Measurements from ENCODE around the gene TTC12. TPM values are rescaled to one million over a fixed set of nuclear protein-coding genes. Genes with fewer than 3 reads are reported as not detected.

TTC12 gene
- total and polyA plus RNA-seq, 2 of the 13 experiments (the other 11 are each of a cell fraction or from before 2014, with no cell fraction given) = 5.4 to 11.6 TPM

DNA sequence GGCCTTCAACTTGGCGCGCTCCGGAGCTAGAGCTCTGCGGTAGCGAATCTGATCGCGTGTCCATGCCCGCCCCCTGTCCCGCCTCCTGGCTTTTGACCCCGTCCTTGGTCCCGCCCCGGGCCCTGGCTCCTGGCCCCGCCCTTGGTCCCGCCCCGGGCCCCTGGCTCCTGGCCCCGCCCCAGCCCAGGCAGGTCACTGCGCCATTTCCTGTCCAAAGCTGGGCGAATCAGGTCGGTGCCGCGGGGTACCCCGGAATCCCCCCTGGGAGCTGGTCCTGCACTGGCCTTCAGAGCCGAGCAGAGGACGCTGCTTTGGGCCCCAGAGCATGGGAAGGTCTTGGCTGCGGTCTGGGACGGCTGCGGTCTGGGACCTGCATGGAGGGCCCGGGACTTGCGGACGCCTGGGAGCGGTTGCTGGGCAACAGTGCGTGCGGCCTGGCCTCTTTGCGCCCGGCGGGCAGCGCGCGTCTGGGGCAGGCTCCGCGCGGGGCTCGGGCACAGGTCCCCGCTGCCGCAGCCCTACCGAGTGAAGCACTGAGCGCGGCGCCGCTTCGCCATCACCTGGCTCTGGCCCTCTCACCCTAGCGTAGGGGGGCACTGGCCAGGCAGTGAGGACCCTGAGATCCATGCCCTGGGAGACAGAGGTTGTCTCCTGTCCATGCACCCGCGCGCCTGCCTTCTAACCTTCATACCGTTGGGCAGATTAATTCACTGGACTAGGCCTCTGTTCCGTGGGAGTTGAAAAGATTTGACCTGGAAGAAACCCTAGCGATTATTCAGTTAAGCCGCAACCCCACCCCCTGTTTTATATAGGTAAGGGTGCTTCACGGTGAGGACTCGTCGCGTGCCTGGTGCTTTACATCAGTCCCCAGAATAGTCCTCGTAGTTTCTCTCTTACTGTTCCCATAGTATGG lies at the start of gene TTC12 (continued):
- TF ChIP-seq, protein P1, sequence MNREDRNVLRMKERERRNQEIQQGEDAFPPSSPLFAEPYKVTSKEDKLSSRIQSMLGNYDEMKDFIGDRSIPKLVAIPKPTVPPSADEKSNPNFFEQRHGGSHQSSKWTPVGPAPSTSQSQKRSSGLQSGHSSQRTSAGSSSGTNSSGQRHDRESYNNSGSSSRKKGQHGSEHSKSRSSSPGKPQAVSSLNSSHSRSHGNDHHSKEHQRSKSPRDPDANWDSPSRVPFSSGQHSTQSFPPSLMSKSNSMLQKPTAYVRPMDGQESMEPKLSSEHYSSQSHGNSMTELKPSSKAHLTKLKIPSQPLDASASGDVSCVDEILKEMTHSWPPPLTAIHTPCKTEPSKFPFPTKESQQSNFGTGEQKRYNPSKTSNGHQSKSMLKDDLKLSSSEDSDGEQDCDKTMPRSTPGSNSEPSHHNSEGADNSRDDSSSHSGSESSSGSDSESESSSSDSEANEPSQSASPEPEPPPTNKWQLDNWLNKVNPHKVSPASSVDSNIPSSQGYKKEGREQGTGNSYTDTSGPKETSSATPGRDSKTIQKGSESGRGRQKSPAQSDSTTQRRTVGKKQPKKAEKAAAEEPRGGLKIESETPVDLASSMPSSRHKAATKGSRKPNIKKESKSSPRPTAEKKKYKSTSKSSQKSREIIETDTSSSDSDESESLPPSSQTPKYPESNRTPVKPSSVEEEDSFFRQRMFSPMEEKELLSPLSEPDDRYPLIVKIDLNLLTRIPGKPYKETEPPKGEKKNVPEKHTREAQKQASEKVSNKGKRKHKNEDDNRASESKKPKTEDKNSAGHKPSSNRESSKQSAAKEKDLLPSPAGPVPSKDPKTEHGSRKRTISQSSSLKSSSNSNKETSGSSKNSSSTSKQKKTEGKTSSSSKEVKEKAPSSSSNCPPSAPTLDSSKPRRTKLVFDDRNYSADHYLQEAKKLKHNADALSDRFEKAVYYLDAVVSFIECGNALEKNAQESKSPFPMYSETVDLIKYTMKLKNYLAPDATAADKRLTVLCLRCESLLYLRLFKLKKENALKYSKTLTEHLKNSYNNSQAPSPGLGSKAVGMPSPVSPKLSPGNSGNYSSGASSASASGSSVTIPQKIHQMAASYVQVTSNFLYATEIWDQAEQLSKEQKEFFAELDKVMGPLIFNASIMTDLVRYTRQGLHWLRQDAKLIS (CRISPR knock-in tag; IDR thresholded peaks at IDR 0.05) = no peak
- TF ChIP-seq ZNF674 (CRISPR knock-in tag; IDR thresholded peaks at IDR 0.05; ENCODE audit: low read depth) (no peak), NR2F6 (IDR thresholded peaks at IDR 0.05) (peak; percentile 39), NR2F6 (CRISPR knock-in tag; IDR thresholded peaks at IDR 0.05) (peak; percentile 81), JDP2 (CRISPR knock-in tag; IDR thresholded peaks at IDR 0.05; ENCODE audit: borderline replicate concordance) (no peak), EHMT2 (IDR thresholded peaks at IDR 0.05; ENCODE audit: borderline replicate concordance, low read depth, low read length) (no peak), ZNF343 (CRISPR knock-in tag; IDR thresholded peaks at IDR 0.05) (no peak; the same call in 1 of the 2 replicates), STAG1 (CRISPR knock-in tag; IDR thresholded peaks at IDR 0.05) (no peak), ZNF766 (CRISPR knock-in tag; IDR thresholded peaks at IDR 0.05; ENCODE audit: borderline replicate concordance) (no peak), NFIB (CRISPR knock-in tag; IDR thresholded peaks at IDR 0.05; ENCODE audit: borderline replicate concordance) (no peak), TOE1 (CRISPR knock-in tag; IDR thresholded peaks at IDR 0.05) (no peak), FOSL2 (CRISPR knock-in tag; IDR thresholded peaks at IDR 0.05) (no peak), ATF1 (CRISPR knock-in tag; IDR thresholded peaks at IDR 0.05) (no peak)
- TF ChIP-seq, protein P2, sequence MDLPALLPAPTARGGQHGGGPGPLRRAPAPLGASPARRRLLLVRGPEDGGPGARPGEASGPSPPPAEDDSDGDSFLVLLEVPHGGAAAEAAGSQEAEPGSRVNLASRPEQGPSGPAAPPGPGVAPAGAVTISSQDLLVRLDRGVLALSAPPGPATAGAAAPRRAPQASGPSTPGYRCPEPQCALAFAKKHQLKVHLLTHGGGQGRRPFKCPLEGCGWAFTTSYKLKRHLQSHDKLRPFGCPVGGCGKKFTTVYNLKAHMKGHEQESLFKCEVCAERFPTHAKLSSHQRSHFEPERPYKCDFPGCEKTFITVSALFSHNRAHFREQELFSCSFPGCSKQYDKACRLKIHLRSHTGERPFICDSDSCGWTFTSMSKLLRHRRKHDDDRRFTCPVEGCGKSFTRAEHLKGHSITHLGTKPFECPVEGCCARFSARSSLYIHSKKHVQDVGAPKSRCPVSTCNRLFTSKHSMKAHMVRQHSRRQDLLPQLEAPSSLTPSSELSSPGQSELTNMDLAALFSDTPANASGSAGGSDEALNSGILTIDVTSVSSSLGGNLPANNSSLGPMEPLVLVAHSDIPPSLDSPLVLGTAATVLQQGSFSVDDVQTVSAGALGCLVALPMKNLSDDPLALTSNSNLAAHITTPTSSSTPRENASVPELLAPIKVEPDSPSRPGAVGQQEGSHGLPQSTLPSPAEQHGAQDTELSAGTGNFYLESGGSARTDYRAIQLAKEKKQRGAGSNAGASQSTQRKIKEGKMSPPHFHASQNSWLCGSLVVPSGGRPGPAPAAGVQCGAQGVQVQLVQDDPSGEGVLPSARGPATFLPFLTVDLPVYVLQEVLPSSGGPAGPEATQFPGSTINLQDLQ (CRISPR knock-in tag; IDR thresholded peaks at IDR 0.05) = no peak
- TF ChIP-seq, protein P3, sequence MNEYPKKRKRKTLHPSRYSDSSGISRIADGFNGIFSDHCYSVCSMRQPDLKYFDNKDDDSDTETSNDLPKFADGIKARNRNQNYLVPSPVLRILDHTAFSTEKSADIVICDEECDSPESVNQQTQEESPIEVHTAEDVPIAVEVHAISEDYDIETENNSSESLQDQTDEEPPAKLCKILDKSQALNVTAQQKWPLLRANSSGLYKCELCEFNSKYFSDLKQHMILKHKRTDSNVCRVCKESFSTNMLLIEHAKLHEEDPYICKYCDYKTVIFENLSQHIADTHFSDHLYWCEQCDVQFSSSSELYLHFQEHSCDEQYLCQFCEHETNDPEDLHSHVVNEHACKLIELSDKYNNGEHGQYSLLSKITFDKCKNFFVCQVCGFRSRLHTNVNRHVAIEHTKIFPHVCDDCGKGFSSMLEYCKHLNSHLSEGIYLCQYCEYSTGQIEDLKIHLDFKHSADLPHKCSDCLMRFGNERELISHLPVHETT (CRISPR knock-in tag; conservative IDR thresholded peaks at IDR 0.05) = no peak; the same call in 1 of the 2 replicates
- TF ChIP-seq, protein P4, sequence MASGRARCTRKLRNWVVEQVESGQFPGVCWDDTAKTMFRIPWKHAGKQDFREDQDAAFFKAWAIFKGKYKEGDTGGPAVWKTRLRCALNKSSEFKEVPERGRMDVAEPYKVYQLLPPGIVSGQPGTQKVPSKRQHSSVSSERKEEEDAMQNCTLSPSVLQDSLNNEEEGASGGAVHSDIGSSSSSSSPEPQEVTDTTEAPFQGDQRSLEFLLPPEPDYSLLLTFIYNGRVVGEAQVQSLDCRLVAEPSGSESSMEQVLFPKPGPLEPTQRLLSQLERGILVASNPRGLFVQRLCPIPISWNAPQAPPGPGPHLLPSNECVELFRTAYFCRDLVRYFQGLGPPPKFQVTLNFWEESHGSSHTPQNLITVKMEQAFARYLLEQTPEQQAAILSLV (CRISPR knock-in tag; IDR thresholded peaks at IDR 0.05; ENCODE audit: borderline replicate concordance) = peak; percentile 59; the same call in 1 of the 2 replicates
- TF ChIP-seq, protein P5, sequence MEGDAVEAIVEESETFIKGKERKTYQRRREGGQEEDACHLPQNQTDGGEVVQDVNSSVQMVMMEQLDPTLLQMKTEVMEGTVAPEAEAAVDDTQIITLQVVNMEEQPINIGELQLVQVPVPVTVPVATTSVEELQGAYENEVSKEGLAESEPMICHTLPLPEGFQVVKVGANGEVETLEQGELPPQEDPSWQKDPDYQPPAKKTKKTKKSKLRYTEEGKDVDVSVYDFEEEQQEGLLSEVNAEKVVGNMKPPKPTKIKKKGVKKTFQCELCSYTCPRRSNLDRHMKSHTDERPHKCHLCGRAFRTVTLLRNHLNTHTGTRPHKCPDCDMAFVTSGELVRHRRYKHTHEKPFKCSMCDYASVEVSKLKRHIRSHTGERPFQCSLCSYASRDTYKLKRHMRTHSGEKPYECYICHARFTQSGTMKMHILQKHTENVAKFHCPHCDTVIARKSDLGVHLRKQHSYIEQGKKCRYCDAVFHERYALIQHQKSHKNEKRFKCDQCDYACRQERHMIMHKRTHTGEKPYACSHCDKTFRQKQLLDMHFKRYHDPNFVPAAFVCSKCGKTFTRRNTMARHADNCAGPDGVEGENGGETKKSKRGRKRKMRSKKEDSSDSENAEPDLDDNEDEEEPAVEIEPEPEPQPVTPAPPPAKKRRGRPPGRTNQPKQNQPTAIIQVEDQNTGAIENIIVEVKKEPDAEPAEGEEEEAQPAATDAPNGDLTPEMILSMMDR (CRISPR knock-in tag; IDR thresholded peaks at IDR 0.05) = no peak

Data from HepG2 (cell line).